Tibial artery (tissue), 4 donors: ENCODE data around the gene ALG11.

Experiments
- DNase-seq, 2 donors: peaks; one replicate each; pipeline ENCODE4 v3.0.0-alpha.2; 2019
- H3K27ac ChIP-seq, 2 donors: fragments of 200-600 bp; sonication (generic) in 1 of 2; 1 replicate in 1 of 2; 2 replicates in 1 of 2; pipeline ENCODE4 v1.5.1; 2018 to 2019; ENCODE audit warnings: mild to moderate bottlenecking in 1 of 2
- H3K27me3 ChIP-seq, 2 donors: fragments of 200-600 bp; sonication (generic) in 1 of 2; one replicate each; pipeline versions ENCODE4 v1.5.1 to v1.6.0; 2016 to 2019
- H3K36me3 ChIP-seq, 3 donors: fragments of 200-600 bp; sonication (generic) in 2 of 3; one replicate each; pipeline ENCODE4 v1.5.1; 2016 to 2019; ENCODE audit warnings: mild to moderate bottlenecking in 2 of 3
- H3K4me1 ChIP-seq, 4 donors: fragments of 200-600 bp; sonication (generic) in 2 of 4; 1 replicate in 3 of 4; 2 replicates in 1 of 4; pipeline ENCODE4 v1.5.1; 2016 to 2019
- H3K4me3 ChIP-seq, 2 donors: fragments of 200-600 bp; sonication (generic) in 1 of 2; 1 replicate in 1 of 2; 2 replicates in 1 of 2; pipeline ENCODE4 v1.5.1; 2018 to 2019; ENCODE audit warnings: mild to moderate bottlenecking in 2 of 2
- H3K9me3 ChIP-seq, 3 donors: fragments of 200-600 bp; sonication (generic) in 1 of 3; one replicate each; pipeline ENCODE4 v1.5.1; 2016 to 2019
- CTCF ChIP-seq, 2 experiments: fragments of 200-600 bp in 1 of 2; fragments of 450-650 bp in 1 of 2; IDR thresholded peaks; one replicate each; pipeline ENCODE4 v1.5.1; 2017 to 2019; ENCODE audit warnings: antibody characterized with exemption in 2 of 2, mild to moderate bottlenecking in 1 of 2, moderate library complexity in 1 of 2
- intact Hi-C: fragments of 100-400 bp; cut with DNase I; formaldehyde crosslinking; loops from one replicate; pipeline ENCODE4 v1.15.0; 2023; ENCODE audit warnings: low total_unique reads

The ALG11 gene

GRCh38 chr13:52011632-52012511 is at the start of gene ALG11:
TSS of gene ALG11 (plus strand) at chr13:52012398. CDS start at chr13:52012419, 21 bp downstream.
- intact Hi-C loops, result loop anchor here (5.0 to 10.0 kb wide), 4 partner anchors 207 to 557 kb away; partner anchors contain the start of genes DHRS12, INTS6, VPS36 and WDFY2
- H3K9me3 ChIP-seq, result no peaks in the 10 kb centered on the region
- peaks cover 0 to 12% (median 0%) of the 10 kb centered on the region in 3 donors for H3K36me3 ChIP-seq
- DNase-seq, result peak; percentile 100
- H3K27ac ChIP-seq, result peak within 1 kb of the TSS; percentile 75 to 83
- TF ChIP-seq CTCF (IDR thresholded peaks at IDR 0.05), result peak in 1 of 2 experiments; percentile 11
- no peaks in the 10 kb centered on the region for H3K27me3 ChIP-seq
- peak within 1 kb of the TSS; percentile 89 to 94 for H3K4me3 ChIP-seq
- peaks cover 0 to 23% (median 7%) of the 10 kb centered on the region in 4 donors for H3K4me1 ChIP-seq

- TF ChIP-seq CTCF (IDR thresholded peaks at IDR 0.05), result no peak
- H3K36me3 ChIP-seq, result peaks cover 5 to 14% (median 6%) of the 10 kb centered on the region in 3 donors
- no peaks in the 10 kb centered on the region for H3K9me3 ChIP-seq
- no peaks in the 10 kb centered on the region for H3K4me1 ChIP-seq
- no peak overlapping the region for H3K4me3 ChIP-seq
- H3K27ac ChIP-seq, result no peak overlapping the region
- DNase-seq, result no peak
- no peaks in the 10 kb centered on the region for H3K27me3 ChIP-seq
- intact Hi-C loops, result no loop called here
Measured at GRCh38 chr13:51966186-51966585, 46.0 kb upstream of the ALG11 start.

DNA sequence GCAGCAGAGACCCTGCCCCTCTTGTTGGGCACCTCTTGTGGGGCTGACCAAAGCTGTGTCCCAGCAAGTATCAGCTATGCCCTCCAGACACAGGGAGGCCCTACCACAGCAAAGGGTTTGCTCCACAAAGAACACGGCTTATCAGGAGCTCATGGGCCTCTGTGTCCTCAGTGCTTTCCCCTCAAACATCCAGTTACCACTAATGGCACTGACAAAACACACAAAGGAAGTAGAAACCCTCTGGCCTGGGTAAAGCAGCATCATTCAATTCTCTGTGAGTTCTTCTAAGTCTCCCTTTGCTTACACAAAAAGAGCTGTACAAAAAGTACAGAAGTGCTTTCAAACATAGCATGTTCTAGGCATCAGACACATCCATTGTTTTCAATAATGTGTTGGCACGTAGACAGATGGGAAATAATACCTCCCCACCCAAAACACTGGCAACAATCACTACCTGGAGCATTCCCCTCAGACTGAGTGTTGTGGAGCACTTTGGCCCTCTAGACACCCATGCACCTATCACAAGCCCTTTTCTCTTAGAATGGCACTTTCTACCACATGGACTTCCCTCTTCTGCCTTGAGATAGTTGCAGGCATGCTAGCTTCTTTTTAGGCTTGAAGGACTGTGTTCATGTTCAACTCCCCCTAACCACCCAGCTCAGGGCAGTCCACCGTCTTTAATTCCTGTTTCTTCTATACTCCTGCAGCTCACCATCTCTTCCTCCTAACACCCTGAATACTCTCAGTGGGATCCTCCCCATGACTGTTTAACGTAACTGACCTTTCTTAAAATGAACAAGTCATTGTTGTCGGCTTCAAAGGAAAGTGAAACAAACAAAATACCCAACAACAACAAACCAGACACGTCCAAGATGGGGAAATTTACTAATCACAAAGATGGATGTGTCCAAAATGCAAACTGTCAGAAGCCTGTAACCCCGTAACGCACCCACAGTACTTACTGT is 44.4 kb upstream of the ALG11 start:
- H3K27ac ChIP-seq, result no peak overlapping the region
- H3K4me1 ChIP-seq, result no peaks in the 10 kb centered on the region
- no peak for DNase-seq
- H3K4me3 ChIP-seq, result no peak overlapping the region
- no peak for TF ChIP-seq CTCF (IDR thresholded peaks at IDR 0.05)
- H3K27me3 ChIP-seq, result no peaks in the 10 kb centered on the region
- intact Hi-C loops, result no loop called here
- no peaks in the 10 kb centered on the region for H3K9me3 ChIP-seq
- peaks cover 5 to 6% (median 6%) of the 10 kb centered on the region in 3 donors for H3K36me3 ChIP-seq

GRCh38 chr13:51970349-51970748 is 41.8 kb upstream of the ALG11 start:
- intact Hi-C loops, result no loop called here
- Histone ChIP-seq H3K36me3 (peaks cover 5 to 6% (median 6%) of the 10 kb centered on the region in 3 donors), H3K27me3 (no peaks in the 10 kb centered on the region), H3K27ac (no peak overlapping the region), H3K4me3 (no peak overlapping the region), H3K9me3 (no peaks in the 10 kb centered on the region), H3K4me1 (no peaks in the 10 kb centered on the region)
- no peak for TF ChIP-seq CTCF (IDR thresholded peaks at IDR 0.05)
- no peak for DNase-seq
